Mucosa of gallbladder (tissue), 1 donor: Measurements from ENCODE around the gene HOOK2. TPM values are rescaled to one million over a fixed set of nuclear protein-coding genes. Genes with fewer than 3 reads are reported as not detected.
"Not testable (repeated sequence)": the region's sequence is repeated elsewhere in the genome, so short reads cannot be mapped to it uniquely, and the experiment has no call there.

Experiments
- DNase-seq: peaks from one replicate; pipeline ENCODE4 v3.0.0-alpha.2; 2020; ENCODE audit warnings: low spot score
- total RNA-seq: library from RNA; stranded (reverse); gene quantifications from one replicate; pipeline ENCODE4 v1.2.1, GENCODE V29; 2021
- donor health status: DM: no; HTN: no; CAD: no.

HOOK2 gene
- total RNA-seq, 1 donor from 2014 or later: 128 TPM

DNA sequence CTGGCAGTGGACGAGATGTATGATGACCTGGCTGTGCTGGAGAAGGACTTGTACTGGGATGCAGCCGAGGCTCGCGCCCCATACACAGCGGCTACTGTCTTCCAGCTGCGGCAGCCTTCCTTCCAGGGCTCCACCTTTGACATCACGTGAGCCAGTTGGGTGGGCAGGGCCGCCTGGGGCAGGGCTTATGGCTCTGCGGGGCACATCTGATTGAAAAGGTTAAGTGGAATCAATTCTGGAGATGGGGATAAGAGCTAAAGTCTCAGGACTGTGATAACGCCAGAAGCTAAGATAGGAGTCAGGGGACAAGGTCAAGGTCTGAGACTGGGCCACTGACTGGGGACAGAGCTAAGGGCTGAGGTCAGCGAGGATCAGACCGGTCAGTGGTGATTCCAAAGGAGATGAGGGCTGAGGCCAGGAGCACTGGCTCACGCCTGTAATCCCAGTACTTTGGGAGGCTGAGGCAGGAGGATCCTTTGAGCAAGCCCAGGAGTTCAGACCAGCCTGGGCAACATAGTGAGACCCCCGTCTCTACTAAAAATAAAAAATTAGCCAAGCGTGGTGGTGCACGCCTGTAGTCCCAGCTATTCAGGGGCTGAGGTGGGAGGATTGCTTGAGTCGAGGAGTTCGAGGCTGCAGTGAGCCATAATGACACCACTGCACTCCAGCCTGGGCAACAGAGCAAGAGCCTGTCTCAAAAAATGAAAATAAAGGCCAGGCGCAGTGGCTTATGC lies 19.0 kb downstream of the HOOK2 start:
- no peak for DNase-seq

DNA sequence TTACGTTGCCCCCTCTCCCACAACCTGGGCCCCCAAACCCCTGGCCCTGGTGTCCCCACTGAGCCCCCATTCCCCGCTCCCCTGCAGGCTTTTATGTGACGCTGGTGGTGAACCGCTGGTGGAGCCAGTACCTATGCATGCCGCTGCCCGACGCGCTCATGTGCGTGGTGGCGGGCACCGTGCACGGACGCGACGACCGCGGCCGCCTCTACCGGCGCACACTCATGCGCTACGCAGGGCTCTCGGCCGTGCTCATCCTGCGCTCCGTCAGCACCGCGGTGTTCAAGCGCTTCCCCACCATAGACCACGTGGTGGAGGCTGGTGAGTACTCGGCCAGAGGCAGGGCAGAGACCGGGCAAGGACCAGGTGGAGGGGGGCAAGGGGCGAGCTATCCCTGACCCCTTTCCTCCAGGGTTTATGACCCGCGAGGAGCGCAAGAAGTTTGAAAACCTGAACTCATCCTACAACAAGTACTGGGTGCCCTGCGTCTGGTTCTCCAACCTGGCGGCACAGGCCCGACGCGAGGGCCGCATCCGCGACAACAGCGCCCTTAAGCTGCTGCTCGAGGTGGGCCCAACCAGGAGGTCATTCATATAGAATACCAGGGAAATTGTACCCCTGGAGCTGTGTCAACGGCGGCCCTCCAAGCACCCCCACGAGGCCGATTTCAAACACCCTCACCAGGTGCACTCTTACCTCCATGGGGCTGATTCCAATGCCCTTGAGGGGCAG lies 20.7 kb downstream of the HOOK2 start:
- no peak for DNase-seq

DNA sequence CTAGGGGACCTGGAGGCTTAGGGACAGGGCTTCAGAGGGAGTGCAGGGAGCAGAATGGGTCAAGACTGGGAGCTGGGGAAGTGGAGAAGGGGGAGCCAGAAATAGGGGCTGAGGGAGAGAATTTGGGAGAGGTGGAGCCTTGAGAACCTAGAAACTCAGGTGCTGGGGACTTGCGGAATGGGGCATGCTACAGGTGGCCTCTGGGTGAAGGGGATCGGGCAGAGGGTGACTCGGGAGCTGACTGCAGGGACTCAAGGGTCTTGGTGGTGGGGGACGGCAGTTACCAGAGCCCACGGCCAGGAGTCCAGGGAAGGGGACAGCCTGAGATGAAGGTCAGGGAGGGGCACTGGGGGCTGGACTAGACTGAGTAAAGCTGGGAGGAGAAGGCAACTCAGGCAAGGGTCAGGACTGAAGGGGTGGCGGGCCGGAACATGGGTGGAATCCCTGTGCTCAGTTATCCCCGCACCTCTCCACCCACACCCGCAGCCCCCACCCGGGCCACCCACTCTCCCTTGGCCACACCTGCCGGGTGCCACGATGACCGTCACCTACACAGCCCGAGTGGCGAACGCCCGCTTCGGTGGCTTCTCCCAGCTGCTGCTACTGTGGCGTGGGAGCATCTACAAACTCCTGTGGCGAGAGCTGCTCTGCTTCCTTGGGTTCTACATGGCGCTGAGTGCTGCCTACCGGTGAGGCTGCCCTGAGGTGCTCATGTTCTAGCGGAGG lies 23.1 kb downstream of the HOOK2 start:
- no peak for DNase-seq

DNA sequence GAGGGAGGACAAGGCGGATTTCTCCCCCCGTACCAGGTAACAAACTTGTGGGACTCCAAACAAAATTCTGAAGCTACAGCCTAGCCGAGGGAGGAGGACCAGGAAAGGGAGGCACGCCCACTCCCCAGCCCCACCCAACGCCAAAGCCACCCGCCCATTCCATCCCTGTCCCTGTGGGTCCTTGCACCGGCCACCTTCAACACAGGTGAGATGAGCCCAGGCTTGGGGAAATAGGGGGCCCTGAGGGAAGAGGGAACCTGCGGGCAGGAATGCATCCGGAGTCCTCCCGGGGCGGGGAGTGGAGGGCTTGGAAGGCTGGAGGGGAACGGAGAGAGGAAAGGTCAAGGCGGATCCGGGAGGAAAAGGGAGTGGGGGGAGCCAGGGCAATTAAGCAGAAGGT lies 23.7 kb downstream of the HOOK2 start, which contains the start of gene BEST2:
BEST2 (plus strand) TSS at position 157 of the 400 bp plus-strand sequence. CDS start 802 bp downstream, outside the sequence.
- DNase-seq: no peak

DNA sequence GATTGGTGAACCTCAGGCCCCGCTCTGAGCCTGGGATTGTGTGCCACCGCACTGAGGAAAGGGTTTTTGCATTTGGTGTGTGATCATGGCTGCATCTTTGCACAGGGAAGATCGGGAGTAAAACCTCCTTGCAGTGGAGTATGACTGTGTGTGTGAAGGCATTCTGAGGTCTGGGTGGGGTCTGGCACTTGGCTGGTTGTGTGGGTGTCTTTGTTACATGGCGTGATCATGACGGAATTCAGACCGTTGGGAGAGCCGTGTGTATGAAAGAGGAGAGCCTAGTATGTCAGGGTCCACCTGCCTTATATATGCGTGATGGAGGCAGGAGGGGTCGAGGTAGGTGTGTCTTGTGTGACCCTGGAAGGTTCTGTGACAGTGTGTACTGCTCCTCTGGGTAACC lies 24.5 kb downstream of the HOOK2 start:
- DNase-seq: no peak

DNA sequence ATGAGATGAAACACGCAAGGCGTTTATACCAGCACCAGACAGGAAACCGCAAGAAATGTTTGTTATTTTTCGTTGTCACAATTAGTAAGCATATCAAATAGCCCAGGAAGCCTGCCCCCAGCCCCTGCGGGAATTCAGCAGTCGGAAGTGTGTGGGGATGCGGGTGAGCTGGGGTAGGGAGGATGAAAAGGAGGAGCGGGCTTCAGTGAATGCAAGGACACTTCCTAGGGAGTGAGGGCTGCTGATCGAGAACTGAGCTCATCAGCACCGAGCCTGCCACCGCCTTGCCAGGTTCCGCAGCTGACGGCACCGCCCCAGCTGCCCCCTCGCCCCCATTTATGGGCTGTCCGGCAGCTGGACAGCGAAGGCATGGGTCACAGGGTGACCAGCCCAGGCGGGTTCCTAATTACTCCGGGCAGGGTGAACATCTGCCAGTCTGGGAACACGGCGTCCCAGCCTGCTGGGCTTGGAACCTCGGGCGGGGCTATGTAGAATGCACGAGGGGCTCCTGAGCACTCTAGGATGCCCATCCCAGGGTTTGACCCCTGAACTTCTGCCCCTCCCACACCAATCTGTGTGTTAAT lies 25.3 kb downstream of the HOOK2 start:
- no peak for DNase-seq

DNA sequence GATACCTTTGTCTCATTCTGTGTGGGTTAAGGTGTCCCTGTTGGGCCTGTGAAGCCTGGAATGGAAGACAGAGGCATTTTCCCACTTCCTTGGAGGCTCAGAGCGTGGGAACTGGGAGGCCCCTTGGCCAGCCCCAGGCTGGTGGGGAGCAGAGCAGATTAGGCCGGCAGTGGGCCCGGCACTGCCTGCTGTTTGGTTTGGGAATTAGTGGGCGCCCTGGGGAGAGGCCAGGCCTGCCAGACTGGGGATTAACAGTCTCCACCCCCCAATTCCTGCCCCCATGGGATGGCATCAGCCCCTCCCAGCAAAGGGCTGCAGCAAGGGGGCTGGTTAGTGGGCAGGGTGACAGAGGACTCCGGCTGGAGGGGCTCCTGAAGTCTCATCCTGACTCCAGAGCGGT lies 26.9 kb downstream of the HOOK2 start:
- DNase-seq: no peak

DNA sequence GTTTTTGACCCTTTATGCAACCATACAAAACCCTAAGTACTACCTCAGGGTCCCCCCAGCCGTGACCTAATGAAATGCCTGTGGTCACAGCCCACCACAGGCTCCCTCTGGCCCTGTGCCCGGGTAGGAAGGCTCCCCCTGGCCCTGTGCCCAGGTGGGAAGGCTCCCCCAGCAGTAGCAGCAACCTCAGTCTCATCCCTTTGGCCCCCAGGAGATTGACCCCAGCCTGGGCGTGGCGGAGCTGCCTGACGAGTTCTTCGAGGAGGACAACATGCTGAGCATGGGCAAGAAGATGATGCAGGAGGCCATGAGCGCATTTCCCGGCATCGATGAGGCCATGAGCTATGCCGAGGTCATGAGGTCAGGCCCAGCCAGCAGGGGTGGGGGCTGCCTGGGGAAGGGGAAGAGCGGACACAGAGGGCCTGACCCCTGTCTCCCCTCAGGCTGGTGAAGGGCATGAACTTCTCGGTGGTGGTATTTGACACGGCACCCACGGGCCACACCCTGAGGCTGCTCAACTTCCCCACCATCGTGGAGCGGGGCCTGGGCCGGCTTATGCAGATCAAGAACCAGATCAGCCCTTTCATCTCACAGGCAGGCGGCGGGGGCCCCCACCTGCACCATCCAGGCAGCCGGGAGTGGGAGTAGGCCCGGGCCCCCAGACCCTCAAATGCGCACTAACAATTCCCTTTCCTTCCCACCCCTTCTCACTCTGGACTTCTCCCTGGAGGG lies 30.0 kb downstream of the HOOK2 start:
- DNase-seq: no peak

DNA sequence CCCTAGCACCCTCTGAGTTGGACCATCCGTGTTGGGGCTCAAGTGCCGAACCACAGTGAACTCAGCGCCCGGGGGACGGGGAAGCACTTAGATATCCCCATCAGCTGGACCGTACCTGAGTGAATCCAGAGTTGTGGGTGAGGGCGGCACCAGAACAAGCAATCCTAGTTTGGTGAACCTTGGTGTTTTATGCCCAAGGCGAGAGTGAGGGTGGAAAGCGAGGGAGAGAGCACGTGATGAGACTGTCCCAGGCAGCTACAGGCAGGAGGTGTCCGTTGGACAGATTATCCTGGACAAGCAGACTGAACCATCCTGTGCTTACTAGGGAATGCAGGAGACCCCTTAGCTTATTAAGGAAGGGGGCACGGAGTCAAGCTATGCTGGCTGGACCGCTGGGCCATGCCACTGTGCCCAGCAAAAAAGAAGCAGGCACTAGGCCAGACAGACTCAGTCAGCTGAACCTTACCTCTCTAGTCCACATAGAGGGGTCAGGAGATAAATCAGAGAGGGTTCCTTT lies 37.5 kb downstream of the HOOK2 start:
- no peak for DNase-seq

DNA sequence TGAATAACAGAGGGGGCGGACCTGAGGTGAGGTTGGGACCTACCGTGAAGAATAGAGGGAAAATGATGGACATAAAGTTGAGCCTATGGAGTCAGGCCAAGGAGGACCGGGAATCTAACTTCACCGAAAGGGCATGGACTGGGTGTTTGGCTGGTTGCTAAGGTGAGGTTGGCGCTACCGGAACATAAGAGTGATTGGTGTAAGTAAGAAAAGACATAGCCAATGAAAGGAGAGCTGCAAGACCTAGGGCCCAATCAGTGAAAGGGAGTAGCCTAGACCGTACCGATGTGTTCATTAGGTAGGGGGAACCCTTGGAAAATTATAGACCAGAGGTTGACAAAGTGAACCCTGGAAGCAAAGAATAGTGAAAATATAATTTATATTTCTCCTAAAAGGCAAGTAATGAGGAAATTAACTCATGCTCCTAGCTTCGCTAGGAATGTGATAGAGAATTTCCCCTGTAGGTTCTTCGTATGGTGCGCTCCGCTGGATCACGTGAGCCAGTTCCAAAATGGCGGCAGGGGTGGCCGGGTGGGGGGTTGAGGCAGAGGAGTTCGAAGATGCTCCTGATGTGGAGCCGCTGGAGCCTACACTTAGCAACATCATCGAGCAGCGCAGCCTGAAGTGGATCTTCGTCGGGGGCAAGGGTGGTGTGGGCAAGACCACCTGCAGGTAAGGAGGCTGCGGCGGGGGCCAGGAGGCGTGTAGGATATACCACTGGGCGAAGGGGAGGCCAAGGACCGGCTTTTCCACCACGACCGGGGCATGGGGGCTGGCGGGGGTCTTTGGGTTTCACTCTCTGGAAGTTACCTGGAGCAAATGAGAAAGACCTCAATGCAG lies 38.1 kb downstream of the HOOK2 start, which contains the start of gene GET3:
GET3 (plus strand) TSS at position 503 of the 840 bp plus-strand sequence; CDS start at position 512, 9 bp downstream.
- DNase-seq: peak; percentile 96

DNA sequence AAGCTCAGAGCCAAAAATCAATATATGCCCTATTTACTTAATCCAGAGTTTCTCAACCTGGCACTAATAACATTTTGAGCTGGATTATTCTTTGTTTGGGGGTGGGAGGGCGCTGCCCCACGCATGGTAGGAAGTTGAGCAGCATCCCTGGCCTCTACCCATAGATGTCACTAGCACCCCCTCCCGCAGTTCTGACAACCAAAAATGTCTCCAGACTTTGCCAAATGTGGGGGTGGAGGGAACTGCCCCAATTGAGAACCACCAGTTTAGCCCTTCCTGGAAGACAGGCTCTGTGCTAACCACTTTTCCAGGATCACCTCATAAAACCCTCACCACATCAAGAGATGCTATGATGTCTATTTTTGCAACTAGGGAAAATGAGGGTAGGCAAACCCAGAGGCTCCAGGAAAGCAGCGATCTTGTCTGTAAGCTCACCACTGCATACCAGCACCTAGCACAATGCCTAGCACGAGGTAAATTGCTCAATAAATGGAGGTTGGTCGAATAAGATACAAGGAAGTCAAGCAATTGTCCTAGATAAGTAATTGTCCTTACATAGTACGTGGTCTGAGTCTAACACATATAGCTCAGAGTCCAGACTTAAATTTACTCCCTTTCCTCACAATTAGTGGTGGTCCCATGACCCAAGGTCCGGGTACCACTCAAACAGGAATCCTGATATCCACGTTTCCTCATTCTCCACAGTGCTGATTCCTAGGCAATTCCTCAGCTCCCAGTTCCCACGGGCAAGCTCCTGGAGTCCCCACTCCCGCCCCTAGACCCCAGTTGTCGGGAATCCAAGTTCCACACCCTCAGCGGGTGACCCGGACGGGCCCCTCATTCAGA lies 41.8 kb downstream of the HOOK2 start:
- DNase-seq: no peak

DNA sequence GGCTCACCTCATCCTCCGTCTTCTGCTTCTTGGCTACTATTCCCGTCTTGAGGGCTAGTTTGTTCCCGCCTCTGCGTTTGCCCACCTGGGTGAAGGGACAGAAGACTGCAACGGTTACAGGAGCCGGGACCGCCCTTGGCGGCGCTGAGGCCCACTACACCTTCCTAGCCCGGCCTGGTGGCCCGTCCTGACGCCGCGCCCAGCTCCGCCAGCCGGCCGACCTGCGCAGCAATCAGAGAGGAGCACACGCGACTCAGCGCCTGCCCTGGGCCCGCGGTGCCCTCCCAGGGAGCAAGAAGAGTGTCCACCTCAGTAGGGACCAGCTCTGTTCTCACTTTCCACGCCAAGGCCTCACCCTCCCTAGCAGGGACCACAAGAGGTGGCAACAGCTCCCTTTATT lies 44.0 kb downstream of the HOOK2 start:
- no peak for DNase-seq

DNA sequence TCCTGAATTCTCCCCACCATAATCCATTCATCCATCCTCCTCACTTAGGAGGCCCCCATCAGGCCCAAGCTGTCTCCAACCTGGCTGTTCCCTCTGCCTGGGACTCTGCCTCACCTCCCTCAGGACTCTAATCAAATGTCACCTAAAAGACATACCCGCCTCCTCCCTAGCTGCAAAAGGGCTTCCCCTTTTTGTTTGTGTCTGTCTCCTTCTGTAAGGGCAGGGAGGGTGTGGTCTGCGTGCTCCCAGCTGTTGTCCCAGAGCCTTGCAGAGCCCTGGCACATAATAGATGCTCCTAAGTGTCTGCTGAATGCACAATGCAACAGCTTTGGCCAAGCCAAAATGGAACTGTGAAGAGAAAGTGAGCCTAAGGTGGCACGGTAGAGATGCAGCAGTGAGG lies 45.3 kb downstream of the HOOK2 start:
- no peak for DNase-seq

DNA sequence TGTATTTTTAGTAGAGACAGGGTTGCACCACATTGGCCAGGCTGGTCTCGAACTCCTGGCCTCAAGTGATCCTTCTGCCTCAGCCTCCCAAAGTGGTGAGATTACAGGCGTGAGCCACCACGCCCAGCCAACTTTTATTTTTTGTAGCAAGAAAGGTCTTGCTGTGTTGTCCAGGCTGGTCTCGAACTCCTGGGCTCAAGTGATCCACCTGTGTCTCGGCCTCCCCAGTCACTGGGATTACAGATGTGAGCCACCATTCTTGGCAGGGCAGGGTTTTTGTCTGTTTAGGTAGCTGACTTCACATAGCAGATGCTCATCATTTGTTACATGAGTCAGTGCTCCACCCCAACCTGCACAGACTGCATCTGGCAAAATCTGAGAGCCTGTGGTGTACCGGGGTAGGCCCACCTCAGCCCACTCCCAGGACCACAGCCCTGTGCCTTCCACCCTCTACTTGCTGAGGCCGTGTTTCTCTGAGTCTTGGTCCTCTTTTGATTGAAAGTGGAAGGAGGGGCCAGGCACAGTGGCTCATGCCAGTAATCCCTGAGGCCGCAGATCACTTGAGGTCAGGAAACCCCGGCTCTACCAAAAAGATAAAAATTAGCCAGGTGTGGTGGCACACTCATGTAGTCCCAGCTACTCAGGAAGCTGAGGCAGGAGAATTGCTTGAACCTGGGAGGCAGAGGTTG lies 47.5 kb downstream of the HOOK2 start:
- DNase-seq: no peak

DNA sequence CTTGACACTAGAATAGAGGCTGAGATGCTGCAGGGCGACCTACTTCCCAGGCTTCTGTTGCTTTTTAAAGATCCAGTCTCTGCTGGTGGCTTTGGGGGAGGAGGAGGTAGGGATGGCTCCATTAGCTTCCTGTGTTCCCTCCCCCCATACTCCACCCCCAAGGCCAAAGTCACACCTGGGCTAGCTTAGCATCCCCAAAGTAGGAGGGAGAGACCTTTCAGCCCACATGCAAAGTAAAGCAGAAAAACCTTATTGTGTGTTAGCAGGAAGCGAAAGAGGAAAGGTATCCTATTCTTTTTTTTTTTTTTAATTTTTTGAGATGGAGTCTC lies 48.4 kb downstream of the HOOK2 start:
- no peak for DNase-seq

DNA sequence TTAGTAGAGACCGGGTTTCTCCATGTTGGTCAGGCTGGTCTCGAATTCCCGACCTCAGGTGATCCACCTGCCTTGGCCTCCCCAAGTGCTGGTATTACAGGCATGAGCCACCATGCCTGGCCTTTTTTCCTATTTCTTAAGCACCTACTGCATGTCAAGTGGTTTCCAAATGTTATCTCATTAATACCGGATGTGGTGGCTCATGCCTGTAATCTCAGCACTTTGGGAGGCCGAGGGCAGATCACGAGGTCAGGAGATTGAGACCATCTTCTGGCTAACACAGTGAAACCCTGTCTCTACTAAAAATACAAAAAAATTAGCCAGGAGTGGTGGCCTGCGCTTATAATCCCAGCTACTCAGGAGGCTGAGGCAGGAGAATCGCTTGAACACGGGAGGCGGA lies 49.7 kb downstream of the HOOK2 start:
- not testable (repeated sequence) for DNase-seq

DNA sequence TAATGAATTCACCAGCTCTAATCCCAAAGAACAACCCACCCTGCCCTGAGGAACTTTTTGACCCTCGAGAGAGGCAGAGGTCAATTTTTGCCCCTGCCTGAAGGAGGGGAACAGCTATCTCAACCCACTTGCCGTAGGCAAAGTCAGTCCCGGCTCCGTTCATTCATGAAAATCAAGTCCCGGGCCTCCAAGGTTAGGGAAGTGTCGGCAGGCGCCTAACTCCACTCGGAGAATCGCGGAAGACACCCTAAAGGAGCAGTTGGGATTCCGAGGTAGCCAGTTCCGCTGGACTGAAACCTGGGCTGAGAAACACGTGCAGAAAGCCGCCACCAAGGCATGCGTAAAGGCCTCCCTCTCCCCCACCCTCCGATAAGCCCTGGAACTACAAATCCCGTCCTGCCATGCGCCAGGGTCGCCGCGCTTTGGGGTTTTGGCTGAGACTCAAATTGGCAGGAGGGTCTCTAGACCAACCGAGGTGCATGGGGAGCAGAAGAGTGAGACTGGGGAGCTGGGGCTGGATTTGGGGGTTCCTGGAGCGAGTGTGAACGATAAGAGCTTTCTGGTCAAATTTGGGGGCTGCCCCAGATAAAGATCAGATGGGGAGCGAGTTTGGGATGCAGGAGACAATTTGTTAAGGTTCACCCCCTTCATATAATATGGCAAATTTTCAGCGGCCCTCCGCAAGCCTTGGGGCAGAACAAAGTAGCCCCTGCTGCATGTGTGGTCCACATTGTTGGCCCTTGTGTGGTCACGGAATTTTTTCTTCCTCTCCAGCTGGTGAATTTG lies 51.5 kb downstream of the HOOK2 start, which contains the start of gene TNPO2:
TNPO2 (minus strand) TSS at position 292 of the 786 bp plus-strand sequence. CDS start 2,955 bp downstream, outside the sequence.
- DNase-seq: peak; percentile 42

DNA sequence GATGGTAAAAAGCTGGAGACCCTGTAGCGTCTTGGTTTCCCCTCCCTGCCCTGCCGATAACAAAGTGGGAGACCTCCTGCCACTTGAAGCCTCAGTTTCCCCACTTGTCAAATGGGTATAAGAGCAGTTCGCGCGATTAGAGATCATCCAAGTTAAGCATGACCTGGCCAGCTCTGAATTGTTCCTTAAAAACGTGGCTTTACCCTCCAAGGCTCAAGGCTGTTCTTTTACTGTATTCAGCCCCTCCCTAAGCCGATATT lies 52.0 kb downstream of the HOOK2 start:
- no peak for DNase-seq
